Pons (tissue), 1 donor: Measurements from ENCODE around the gene IQCE.
A peak's percentile ranks its signal among the peaks of the same experiment; 100 is the strongest.

Experiments used
- DNase-seq: peaks from one replicate; pipeline ENCODE4 v3.0.0-alpha.2; 2016; ENCODE audit warnings: low spot score

IQCE gene

GRCh38 chr7:2558629-2559282, at the start of gene IQCE:
Gene IQCE, plus strand, starts transcription at chr7:2558979. Its CDS starts 203 bp downstream, at chr7:2559182.
- peak; percentile 72 for DNase-seq

DNA sequence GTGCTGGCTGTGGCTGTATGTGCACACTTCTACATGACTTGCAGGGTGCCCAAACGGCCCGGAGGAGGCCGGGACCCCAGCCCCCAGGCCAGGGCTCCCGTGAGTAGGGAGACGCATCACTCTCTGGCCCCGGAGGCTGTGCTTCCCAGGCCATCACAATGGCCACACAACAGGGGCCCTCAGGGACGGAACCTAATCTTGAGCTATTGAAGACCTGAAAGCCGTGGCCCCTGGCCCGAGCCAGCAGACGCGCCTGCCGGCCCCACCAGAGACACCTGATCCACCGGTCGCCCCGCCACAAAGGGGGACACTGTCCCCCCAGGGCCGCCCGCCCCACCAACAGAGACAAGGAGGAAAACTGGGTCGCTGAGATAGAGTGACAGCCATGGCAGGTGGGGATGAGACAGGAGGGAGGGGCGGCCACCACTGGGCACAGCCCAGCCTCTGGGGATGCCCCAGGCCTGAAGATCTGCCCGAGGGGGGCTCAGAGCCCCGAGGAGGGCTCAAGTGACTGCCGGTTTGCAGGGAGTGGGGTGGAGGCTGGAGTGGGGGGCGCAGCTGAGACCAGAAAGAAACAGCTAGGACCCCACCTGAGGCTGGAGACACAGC, 49.4 kb upstream of the IQCE start:
- DNase-seq: no peak

- no peak for DNase-seq
Measured at GRCh38 chr7:2510130-2510776, 48.5 kb upstream of the IQCE start.

GRCh38 chr7:2510909-2511768, 47.6 kb upstream of the IQCE start:
- no peak for DNase-seq

GRCh38 chr7:2511769-2512168, 47.0 kb upstream of the IQCE start:
- DNase-seq: no peak

DNA sequence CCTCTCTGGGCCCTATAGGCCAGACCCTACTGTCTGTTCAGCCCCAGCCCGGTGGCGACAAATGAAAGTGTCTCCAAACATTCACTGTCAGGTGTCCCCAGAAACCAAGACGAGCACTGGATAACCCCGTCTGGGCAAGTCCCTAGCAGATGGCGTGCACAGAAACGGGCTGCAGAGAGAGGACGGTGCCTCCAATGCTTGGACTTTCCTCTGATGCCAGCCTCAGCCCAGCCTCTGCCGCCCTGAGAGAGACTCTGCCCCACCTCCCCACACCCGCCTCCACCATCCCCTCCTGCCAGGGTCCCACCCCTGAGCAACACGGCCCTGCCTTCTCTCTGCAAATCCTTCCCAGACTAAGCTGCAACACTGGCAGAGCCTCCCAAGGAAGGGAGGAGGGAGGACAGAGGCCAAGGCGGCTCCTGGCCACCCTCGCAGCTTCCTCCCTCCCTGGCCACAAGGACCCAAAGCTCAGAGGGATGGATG, 46.6 kb upstream of the IQCE start:
- no peak for DNase-seq

GRCh38 chr7:2512713-2513112, 46.1 kb upstream of the IQCE start:
- no peak for DNase-seq

GRCh38 chr7:2513702-2514101, 45.1 kb upstream of the IQCE start:
- DNase-seq: no peak

DNA sequence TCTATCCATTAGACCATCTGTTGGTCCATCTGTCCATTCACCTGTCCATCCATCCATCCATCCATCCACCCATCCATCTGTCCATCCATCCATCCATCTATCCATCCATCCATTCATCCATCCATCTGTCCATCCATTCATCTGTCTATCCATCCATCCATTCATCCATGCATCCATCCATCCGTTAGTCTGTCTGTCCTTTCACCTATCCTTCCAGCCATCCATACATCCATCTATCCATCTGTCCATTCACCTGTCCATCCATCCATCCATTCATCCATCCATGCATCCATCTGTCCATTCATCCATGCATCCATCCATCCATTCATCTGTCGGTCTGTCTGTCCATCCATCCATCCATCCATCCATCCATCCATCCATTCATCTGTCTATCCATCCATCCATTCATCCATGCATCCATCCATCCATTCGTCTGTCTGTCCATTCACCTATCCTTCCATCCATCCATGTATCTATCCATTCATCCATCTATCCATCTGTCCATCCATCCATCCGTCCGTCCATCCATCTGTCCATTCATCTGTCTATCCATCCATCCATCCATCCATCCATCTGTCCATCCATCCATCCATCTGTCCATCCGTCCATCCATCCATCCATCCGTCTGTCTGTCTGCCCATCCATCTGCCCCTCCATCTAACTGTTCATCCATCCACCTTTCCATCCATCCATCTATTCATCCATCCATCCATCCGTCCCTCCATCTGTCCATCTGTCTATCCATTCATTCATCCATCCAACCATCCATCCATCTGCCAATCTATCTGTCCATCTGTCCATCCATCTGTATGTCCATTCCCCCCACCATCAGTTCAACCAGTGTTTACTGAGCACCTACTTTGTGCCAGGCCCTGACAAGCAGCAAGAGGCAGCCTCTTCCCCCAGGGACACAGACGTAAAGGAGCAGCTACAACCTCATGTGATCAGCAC, 44.0 kb upstream of the IQCE start:
- DNase-seq: no peak

DNA sequence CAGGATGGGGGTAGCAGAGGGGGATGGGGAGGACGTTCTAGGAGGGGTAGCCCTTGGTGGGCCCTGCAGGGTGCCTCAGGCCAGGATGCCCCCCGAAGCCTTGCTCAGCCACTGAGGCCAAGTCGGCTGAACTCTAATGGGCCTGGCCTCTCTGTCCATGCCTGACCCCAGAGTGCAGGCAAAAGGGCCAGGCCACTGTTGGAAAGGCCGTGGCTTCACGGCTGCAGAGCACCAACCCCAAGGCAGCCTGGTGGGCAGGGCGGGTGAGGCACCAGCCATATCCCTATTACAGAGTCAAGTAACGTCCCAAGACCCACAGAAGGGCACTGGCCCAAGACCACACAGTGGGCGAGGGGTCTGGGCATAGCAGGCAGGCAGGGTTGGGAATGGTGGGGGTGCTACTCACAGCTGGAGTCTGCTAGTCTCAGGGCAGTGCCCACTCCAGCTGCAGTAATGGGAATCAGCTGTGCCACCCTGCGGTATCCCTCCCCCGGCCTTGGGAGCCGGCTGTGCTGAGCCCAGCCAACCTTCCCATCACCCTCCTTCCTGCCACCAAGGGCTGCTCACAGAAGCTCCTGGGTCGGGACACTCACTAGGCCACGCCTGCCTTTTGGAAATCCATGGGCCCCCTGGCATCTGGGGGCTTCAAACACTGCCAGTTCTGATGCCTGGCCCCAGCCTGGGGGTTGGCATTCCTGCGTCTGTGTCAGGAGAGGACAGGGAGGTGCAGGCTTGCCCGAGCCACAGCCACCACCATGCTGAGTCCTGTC, 43.2 kb upstream of the IQCE start:
- DNase-seq: no peak

- DNase-seq: no peak
Measured at GRCh38 chr7:2516194-2516555, 42.6 kb upstream of the IQCE start.

GRCh38 chr7:2517026-2517425, 41.8 kb upstream of the IQCE start:
- DNase-seq: no peak

DNA sequence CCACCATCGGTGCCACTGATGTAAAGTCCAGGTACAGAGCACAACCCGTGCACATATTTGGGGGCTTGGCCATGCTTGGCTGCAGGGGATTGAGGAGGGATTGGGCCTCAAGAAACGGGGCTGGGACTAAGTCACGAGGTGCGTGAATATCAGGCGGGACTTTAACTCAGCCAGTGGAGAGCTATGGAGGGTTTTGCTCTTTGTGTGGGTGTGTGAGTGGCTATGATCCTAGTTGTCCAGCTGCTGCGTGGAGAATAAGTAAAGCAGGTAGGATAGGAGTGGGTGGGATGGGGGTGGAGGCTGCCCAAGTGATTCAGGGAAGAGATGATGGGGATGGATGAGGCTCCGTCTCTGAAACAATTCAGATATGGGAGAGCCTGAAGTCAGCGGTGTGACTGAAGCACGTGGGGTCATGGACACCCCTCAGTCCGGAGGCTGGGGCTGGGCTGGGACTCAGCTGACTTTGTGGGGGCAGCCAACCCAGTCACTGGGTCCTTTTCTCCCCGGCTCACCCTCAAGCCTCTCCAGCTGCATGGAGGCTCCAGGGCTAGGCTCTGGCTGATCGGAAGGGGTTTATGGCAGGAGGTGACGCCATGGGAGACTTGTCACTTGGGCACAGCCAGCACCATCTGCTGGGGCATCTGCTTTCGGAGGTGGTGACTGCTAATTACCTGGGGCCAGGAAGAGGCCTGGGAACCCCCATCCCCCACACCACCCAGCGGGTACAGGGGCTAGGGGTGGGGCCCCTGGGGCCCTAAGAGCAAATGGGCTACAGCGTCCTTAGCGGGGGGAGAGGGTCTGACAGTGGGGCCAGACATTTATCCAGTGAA, 40.9 kb upstream of the IQCE start:
- DNase-seq: no peak

DNA sequence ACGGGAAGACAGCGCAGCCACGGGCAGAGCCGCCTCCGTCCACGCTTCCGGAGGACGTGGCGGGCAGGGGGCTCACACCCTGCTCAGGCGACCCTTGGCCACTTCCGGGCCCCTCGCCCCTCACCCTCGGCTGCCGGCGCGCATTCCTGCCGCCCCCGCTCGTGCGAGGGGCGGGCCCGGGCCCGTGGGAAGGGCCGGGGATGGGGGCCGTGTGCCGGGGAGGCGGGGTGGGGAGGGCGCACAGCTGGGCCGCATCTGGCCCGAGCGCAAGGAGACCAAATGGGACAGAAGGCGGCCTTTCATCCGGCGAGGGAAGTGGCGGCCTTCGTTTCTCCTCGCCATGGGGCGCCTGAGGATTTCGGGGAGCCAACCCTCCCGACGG, 40.1 kb upstream of the IQCE start:
- no peak for DNase-seq

DNA sequence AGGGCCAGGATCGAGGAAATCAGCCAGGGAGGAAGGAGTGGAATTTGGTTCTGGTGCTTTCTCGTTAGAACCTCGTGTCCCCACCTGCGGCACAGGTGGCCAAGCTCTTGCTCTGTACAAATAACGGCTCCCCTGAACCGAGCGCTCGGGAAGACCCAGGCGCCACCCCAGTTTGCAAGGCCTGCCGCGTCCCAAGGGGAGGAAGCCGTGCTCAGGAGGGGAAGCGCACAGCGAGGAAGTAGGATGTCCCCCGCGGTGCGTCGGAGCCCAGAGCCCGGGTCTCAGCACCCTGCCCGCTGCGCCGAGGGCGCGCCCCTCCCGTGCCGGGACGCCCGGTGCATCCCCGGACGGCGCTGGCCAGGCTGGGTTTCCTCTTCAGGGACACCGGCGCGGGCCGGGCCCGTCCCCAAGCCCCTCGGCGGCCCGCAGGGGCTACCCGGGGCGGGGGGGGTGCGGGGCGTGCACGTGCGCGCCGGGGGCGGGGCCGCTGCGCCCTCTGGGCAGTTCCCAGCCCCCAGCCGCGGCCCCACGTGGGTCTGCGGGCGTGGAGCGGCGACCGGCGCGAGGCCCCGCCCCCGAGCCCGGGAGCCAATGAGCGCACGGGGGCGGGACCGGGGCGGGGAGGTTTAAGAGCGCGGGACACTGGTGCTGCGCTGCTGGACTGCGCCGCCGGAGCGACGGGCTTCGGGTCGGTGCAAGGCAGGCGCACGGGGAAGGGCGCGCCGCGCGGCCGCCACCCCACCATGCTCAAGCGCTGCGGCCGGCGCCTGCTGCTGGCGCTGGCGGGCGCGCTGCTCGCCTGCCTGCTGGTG, 39.5 kb upstream of the IQCE start, which contains the start of gene LFNG:
Gene LFNG (plus strand): TSS at position 656 of the 812 bp plus-strand sequence. CDS start 88 bp downstream, at position 744.
- peak; percentile 90 for DNase-seq

- DNase-seq: no peak
Measured at GRCh38 chr7:2520131-2520760, 38.5 kb upstream of the IQCE start.

- DNase-seq: no peak
Measured at GRCh38 chr7:2520761-2521290, 38.0 kb upstream of the IQCE start.

- no peak for DNase-seq
Measured at GRCh38 chr7:2521341-2521745, 37.4 kb upstream of the IQCE start.
